Astrocyte (in vitro differentiated cells and primary cell): ENCODE results near the gene UBTD2. TPM values are rescaled to one million over a fixed set of nuclear protein-coding genes. Genes with fewer than 3 reads are reported as not detected.

Experiments
- DNase-seq: peaks from one replicate; pipeline ENCODE4 v3.0.0-alpha.2; 2010; ENCODE audit warnings: low read depth
- FAIRE-seq: peaks from 2 replicates; lab custom pipeline; 2011; peaks lifted over from hg19 to GRCh38; lab: Jason Lieb, UNC
- H2AFZ ChIP-seq: 2 replicates; pipeline ENCODE4 v1.6.0; 2012; ENCODE audit warnings: low read depth, low read length, inconsistent platforms
- H3K27ac ChIP-seq: 2 replicates; pipeline ENCODE4 v1.5.1; 2011; ENCODE audit warnings: low read depth, low read length, inconsistent platforms
- H3K27me3 ChIP-seq: 2 replicates; pipeline ENCODE4 v1.6.0; 2011; ENCODE audit warnings: low read length, inconsistent platforms; ENCODE audit not compliant: insufficient read depth
- H3K36me3 ChIP-seq: 2 replicates; pipeline ENCODE4 v1.5.1; 2011; ENCODE audit warnings: low read length, inconsistent platforms; ENCODE audit not compliant: insufficient read depth
- H3K4me1 ChIP-seq: 2 replicates; pipeline ENCODE4 v1.5.1; 2011; ENCODE audit warnings: low read length, inconsistent platforms; ENCODE audit not compliant: insufficient read depth
- H3K4me2 ChIP-seq: 2 replicates; pipeline ENCODE4 v1.6.0; 2012; ENCODE audit warnings: low read length, inconsistent platforms
- H3K4me3 ChIP-seq: 2 replicates; pipeline ENCODE4 v1.5.1; 2011; ENCODE audit warnings: low read depth, mild to moderate bottlenecking, low read length, inconsistent platforms; ENCODE audit not compliant: insufficient read depth
- H3K79me2 ChIP-seq: 2 replicates; pipeline ENCODE4 v1.6.0; 2012; ENCODE audit warnings: mild to moderate bottlenecking, low read length, inconsistent platforms; ENCODE audit not compliant: insufficient read depth
- H3K9ac ChIP-seq: 2 replicates; pipeline ENCODE4 v1.6.0; 2012; ENCODE audit warnings: mild to moderate bottlenecking, low read length, inconsistent platforms
- H3K9me3 ChIP-seq: 2 replicates; pipeline ENCODE4 v1.5.1; 2012; ENCODE audit warnings: low read depth, mild to moderate bottlenecking, low read length, inconsistent platforms; ENCODE audit not compliant: insufficient read depth
- H4K20me1 ChIP-seq: 2 replicates; pipeline ENCODE4 v1.6.0; 2012; ENCODE audit warnings: low read length, inconsistent platforms; ENCODE audit not compliant: insufficient read depth
- H3K27ac Mint-ChIP-seq: one replicate; pipeline ENCODE4 v1.8.0; 2021; ENCODE audit warnings: mild to moderate bottlenecking, mixed read lengths; ENCODE audit not compliant: unreplicated experiment
- H3K27me3 Mint-ChIP-seq: one replicate; pipeline ENCODE4 v1.8.0; 2021; ENCODE audit warnings: low read depth, mixed read lengths; ENCODE audit not compliant: unreplicated experiment
- H3K36me3 Mint-ChIP-seq: one replicate; pipeline ENCODE4 v1.8.0; 2021; ENCODE audit warnings: low read depth, mixed read lengths; ENCODE audit not compliant: unreplicated experiment
- H3K4me1 Mint-ChIP-seq: one replicate; pipeline ENCODE4 v1.8.0; 2021; ENCODE audit warnings: low read depth, mixed read lengths; ENCODE audit not compliant: unreplicated experiment
- H3K4me3 Mint-ChIP-seq: one replicate; pipeline ENCODE4 v1.8.0; 2021; ENCODE audit warnings: mild to moderate bottlenecking, moderate library complexity, mixed read lengths; ENCODE audit not compliant: unreplicated experiment
- H3K9me3 Mint-ChIP-seq: one replicate; pipeline ENCODE4 v1.8.0; 2021; ENCODE audit warnings: mild to moderate bottlenecking, mixed read lengths; ENCODE audit not compliant: unreplicated experiment
- CTCF ChIP-seq: IDR thresholded peaks from 2 replicates; pipeline ENCODE4 v1.5.1; 2011; ENCODE audit warnings: low read depth, mild to moderate bottlenecking, inconsistent platforms, low read length, moderate library complexity; ENCODE audit not compliant: insufficient read depth
- EZH2 ChIP-seq: IDR thresholded peaks from 2 replicates; pipeline ENCODE4 v1.6.1; 2012; ENCODE audit warnings: mild to moderate bottlenecking, low read length, inconsistent platforms; ENCODE audit not compliant: insufficient read depth
- total RNA-seq: library from RNA; stranded (reverse); gene quantifications from 2 replicates; pipeline ENCODE4 v1.2.1, GENCODE V29; 2021

UBTD2 gene
- total RNA-seq, 1 donor from 2014 or later, result 34.2 TPM

GRCh38 chr5:172311026-172311425 lies 27.5 kb upstream of the UBTD2 start:
- H3K27me3 Mint-ChIP-seq, result no peaks in the 10 kb centered on the region
- H3K9me3 Mint-ChIP-seq, result no peaks in the 10 kb centered on the region
- no peak for FAIRE-seq
- Histone ChIP-seq H3K4me3 (no peak overlapping the region), H3K27me3 (no peaks in the 10 kb centered on the region), H3K27ac (no peak overlapping the region), H4K20me1 (no peaks in the 10 kb centered on the region), H3K79me2 (no peaks in the 10 kb centered on the region), H3K9ac (no peak overlapping the region), H2AFZ (no peak overlapping the region), H3K36me3 (no peaks in the 10 kb centered on the region), H3K4me2 (no peak overlapping the region), H3K4me1 (peaks cover 9% of the 10 kb centered on the region), H3K9me3 (no peaks in the 10 kb centered on the region)
- no peak for DNase-seq
- H3K36me3 Mint-ChIP-seq, result no peaks in the 10 kb centered on the region
- peaks cover 14% of the 10 kb centered on the region for H3K4me1 Mint-ChIP-seq
- TF ChIP-seq EZH2 (no peak), CTCF (no peak)
- H3K4me3 Mint-ChIP-seq, result no peak overlapping the region
- H3K27ac Mint-ChIP-seq, result no peak overlapping the region

- no peak for FAIRE-seq
Observed at GRCh38 chr5:172305380-172305779, 21.8 kb upstream of the UBTD2 start.

More at GRCh38 chr5:172305380-172305779, 21.8 kb upstream of the UBTD2 start:
- H3K27ac ChIP-seq, result no peak overlapping the region
- H3K79me2 ChIP-seq, result no peaks in the 10 kb centered on the region
- H3K4me1 Mint-ChIP-seq, result no peaks in the 10 kb centered on the region
- TF ChIP-seq CTCF (no peak), EZH2 (no peak)
- H3K27ac Mint-ChIP-seq, result no peak overlapping the region
- no peak overlapping the region for H2AFZ ChIP-seq
- H3K4me1 ChIP-seq, result no peaks in the 10 kb centered on the region
- no peak for DNase-seq
- no peaks in the 10 kb centered on the region for H3K27me3 ChIP-seq
- no peaks in the 10 kb centered on the region for H3K36me3 ChIP-seq
- no peaks in the 10 kb centered on the region for H3K36me3 Mint-ChIP-seq
- H3K9ac ChIP-seq, result no peak overlapping the region
- no peaks in the 10 kb centered on the region for H4K20me1 ChIP-seq
- H3K4me3 ChIP-seq, result no peak overlapping the region
- no peak overlapping the region for H3K4me3 Mint-ChIP-seq
- no peaks in the 10 kb centered on the region for H3K27me3 Mint-ChIP-seq
- no peaks in the 10 kb centered on the region for H3K9me3 ChIP-seq
- H3K4me2 ChIP-seq, result no peak overlapping the region
- H3K9me3 Mint-ChIP-seq, result no peaks in the 10 kb centered on the region
